Renal pelvis (tissue), 4 donors: ENCODE results near the gene RHEBL1. TPM values are rescaled to one million over a fixed set of nuclear protein-coding genes. Genes with fewer than 3 reads are reported as not detected.

Source experiments
- DNase-seq: peaks from one replicate; pipeline ENCODE4 v3.0.0-alpha.2; 2013
- polyA plus RNA-seq, 3 donors: library from polyadenylated mRNA; unstranded; fragments of 120-200 nt; gene quantifications; one replicate each; pipeline ENCODE4 v1.2.1, GENCODE V29; 2013; ENCODE audit not compliant: insufficient read length in 3 of 3

The RHEBL1 gene
- polyA plus RNA-seq, 3 donors, result 1.6 to 2.1 (median 2.0) TPM

DNA sequence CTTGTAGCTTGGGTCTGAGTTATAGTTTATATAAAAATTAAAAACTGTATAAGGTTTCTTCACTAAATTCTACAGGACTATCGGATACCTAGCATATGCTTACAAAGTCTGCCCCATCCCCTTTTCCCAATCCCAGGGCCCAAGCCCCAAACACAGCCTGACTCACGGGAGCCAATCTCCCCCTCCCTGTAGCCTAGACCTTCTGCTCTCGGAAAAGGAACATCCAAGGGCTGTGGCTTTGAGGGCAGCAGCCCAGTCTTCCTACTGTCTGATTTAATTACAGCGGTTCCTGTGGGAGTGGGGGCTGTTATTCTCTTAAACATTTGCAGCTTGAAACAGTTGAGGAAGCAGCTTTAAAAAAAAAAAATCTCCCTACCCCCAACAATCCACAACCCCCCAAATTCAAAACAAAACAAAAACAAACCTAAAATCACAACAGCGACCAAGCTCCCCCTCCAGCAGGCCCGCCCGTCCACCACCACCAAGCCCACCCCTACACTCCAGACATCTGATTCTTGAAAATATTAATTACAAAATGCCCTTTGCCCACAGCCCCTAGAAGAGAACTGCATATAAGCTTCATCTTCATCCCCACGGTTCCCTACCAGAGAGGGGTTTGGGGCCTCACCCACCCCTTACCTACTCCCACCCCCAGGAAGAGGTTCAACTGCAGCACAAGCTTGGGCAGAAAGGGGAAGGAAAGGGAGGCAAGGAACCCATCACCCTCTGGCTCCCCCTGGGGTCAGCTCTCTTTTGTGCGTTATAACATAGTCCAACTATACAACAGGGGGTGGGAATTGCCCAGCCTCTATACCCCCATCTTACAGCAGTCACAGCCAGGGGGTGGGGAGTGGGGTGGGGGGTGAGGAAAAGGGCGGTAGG lies 50.1 kb downstream of the RHEBL1 start:
- DNase-seq, result no peak

DNA sequence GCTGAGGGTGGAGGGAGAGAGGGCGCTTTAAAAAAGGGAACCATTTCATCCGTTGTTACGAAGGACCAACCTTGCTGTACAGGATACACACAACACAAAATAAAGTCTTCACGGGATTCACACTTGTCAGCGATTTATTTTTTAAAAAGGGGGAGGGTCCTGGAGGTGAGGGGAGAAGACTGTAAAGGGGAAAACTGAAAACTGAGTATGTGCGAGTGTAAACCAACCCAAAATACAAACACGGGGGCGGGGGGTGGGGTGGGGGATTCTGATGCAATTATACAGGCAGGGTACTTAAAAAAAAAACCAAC lies 50.7 kb downstream of the RHEBL1 start:
- DNase-seq, result no peak

GRCh38 chr12:49018261-49019119 lies 51.3 kb downstream of the RHEBL1 start, which contains the start of gene PRKAG1:
Gene PRKAG1, minus strand, starts transcription at chr12:49018776. Its CDS starts 36 bp downstream, at chr12:49018740.
- DNase-seq, result peak; percentile 98

- no peak for DNase-seq
These were observed 51.9 kb downstream of the RHEBL1 start for GRCh38 chr12:49017891-49018260.

GRCh38 chr12:49015196-49015595 lies 54.6 kb downstream of the RHEBL1 start:
- DNase-seq, result no peak

Other genes starting within 250 kb of the RHEBL1 start
- gene DDX23, start 217.8 kb downstream of the RHEBL1 start, polyA plus RNA-seq, result 100 to 1,000 TPM; 103 to 125 (median 108) TPM
- 1 to 10 TPM; 2.5 to 3.0 (median 2.5) TPM for gene RND1, start 204.1 kb downstream of the RHEBL1 start, polyA plus RNA-seq
- gene FKBP11, start 144.5 kb downstream of the RHEBL1 start, polyA plus RNA-seq, result 10 to 100 TPM; 16.4 to 19.8 (median 18.3) TPM
- gene ARF3, start 112.5 kb downstream of the RHEBL1 start, polyA plus RNA-seq, result 100 to 1,000 TPM; 130 to 138 (median 138) TPM
- gene WNT10B, start 98.2 kb downstream of the RHEBL1 start, polyA plus RNA-seq, result under 1 TPM in 1 of 3 donors, not detected in 2; 0.09 TPM
- gene WNT1, start 91.7 kb downstream of the RHEBL1 start, polyA plus RNA-seq, result not detected
- 100 to 1,000 TPM in 1 of 3 donors, 10 to 100 TPM in 2; 92.6 to 101 (median 93.1) TPM for gene DDN, start 70.6 kb downstream of the RHEBL1 start, polyA plus RNA-seq
- 10 to 100 TPM; 71.6 to 87.5 (median 83.5) TPM for gene PRKAG1, start 51.2 kb downstream of the RHEBL1 start, polyA plus RNA-seq
- 10 to 100 TPM; 47.9 to 66.1 (median 65.9) TPM for gene KMT2D, start 9.2 kb downstream of the RHEBL1 start, polyA plus RNA-seq
- under 1 TPM; 0.34 to 0.50 (median 0.35) TPM for gene DHH, start 24.8 kb upstream of the RHEBL1 start, polyA plus RNA-seq
- gene LMBR1L, start 40.9 kb upstream of the RHEBL1 start, polyA plus RNA-seq, result 10 to 100 TPM; 59.6 to 91.0 (median 90.9) TPM
- 1,000 to 10,000 TPM in 2 of 3 donors, 100 to 1,000 TPM in 1; 971 to 1,231 (median 1,109) TPM for gene TUBA1B, start 61.4 kb upstream of the RHEBL1 start, polyA plus RNA-seq
- gene TUBA1A, start 119.1 kb upstream of the RHEBL1 start, polyA plus RNA-seq, result 100 to 1,000 TPM; 364 to 473 (median 401) TPM
- 100 to 1,000 TPM; 140 to 152 (median 142) TPM for gene TUBA1C, start 195.1 kb upstream of the RHEBL1 start, polyA plus RNA-seq
- under 1 TPM; 0.30 to 0.56 (median 0.47) TPM for gene PRPH, start 225.2 kb upstream of the RHEBL1 start, polyA plus RNA-seq